Adipose tissue (tissue), 3 donors: Measurements from ENCODE around the gene CD1E. TPM values are rescaled to one million over a fixed set of nuclear protein-coding genes. Genes with fewer than 3 reads are reported as not detected.
"Not testable (repeated sequence)": the region's sequence is repeated elsewhere in the genome, so short reads cannot be mapped to it uniquely, and the experiment has no call there.

Source experiments
- H3K27ac ChIP-seq: one replicate; pipeline ENCODE4 v1.5.1; 2013; ENCODE audit warnings: low read depth, low read length
- WGBS, 3 donors: extraction: QIAGEN DNeasy Blood & Tissue Kit; methylation state at CpG; one replicate each; pipeline ENCODE4 v1.1.7; 2013; 5-methylcytosine and 5-hydroxymethylcytosine counted together
- polyA plus RNA-seq, 3 donors: library from polyadenylated mRNA; stranded (reverse); fragments of 200-250 nt; gene quantifications; one replicate each; pipeline ENCODE4 v1.2.3, GENCODE V29; 2013
- donor health status: healthy with polysubstance abuse.
- donor health status: Bipolar disorder and iron deficiency.
- donor health status: healthy.

The CD1E gene
- polyA plus RNA-seq, 3 donors = 0.05 TPM; not detected in 2

- no peak overlapping the region for H3K27ac ChIP-seq
- 75 to 89% (median 87%) methylated on average over 10 of the region's 10 CpGs for WGBS, 3 donors
Measured at GRCh38 chr1:158355773-158356285, 2.1 kb downstream of the CD1E start.

- H3K27ac ChIP-seq = no peak overlapping the region
- WGBS, 3 donors = 52 to 68% (median 56%) methylated on average over 3 of the region's 3 CpGs
Measured at GRCh38 chr1:158356616-158357015, 2.9 kb downstream of the CD1E start.

- 87 to 91% (median 90%) methylated on average over 1 of the region's 1 CpG for WGBS, 3 donors
- H3K27ac ChIP-seq = no peak overlapping the region
Measured at GRCh38 chr1:158357441-158357840, 3.7 kb downstream of the CD1E start.

- H3K27ac ChIP-seq = no peak overlapping the region
- WGBS, 3 donors = 32 to 61% (median 51%) methylated on average over 1 of the region's 1 CpG
Measured at GRCh38 chr1:158362482-158362881, 8.8 kb downstream of the CD1E start.

- 43 to 73% (median 70%) methylated on average over 1 of the region's 1 CpG for WGBS, 3 donors
- H3K27ac ChIP-seq = no peak overlapping the region
Measured at GRCh38 chr1:158362941-158363340, 9.2 kb downstream of the CD1E start.

GRCh38 chr1:158366783-158367182 is 13.1 kb downstream of the CD1E start:
- H3K27ac ChIP-seq = no peak overlapping the region

- no peak overlapping the region for H3K27ac ChIP-seq
- 64 to 78% (median 73%) methylated on average over 6 of the region's 6 CpGs for WGBS, 3 donors
Measured at GRCh38 chr1:158371188-158371953, 17.7 kb downstream of the CD1E start.

GRCh38 chr1:158374101-158374500 is 20.4 kb downstream of the CD1E start:
- WGBS, 3 donors = 91 to 95% (median 91%) methylated on average over 23 to 25 of the region's 25 CpGs
- H3K27ac ChIP-seq = not testable (repeated sequence)

GRCh38 chr1:158374860-158375259 is 21.2 kb downstream of the CD1E start:
- H3K27ac ChIP-seq = no peak overlapping the region
- WGBS, 3 donors = 36 to 82% (median 62%) methylated on average over 1 of the region's 1 CpG

GRCh38 chr1:158390331-158390730 is 36.6 kb downstream of the CD1E start:
- no peak overlapping the region for H3K27ac ChIP-seq
- WGBS, 3 donors = 33 to 63% (median 56%) methylated on average over 1 of the region's 1 CpG

GRCh38 chr1:158391099-158391498 is 37.4 kb downstream of the CD1E start:
- no peak overlapping the region for H3K27ac ChIP-seq

- 86 to 93% (median 90%) methylated on average over 5 of the region's 5 CpGs for WGBS, 3 donors
- no peak overlapping the region for H3K27ac ChIP-seq
Measured at GRCh38 chr1:158393476-158393875, 39.8 kb downstream of the CD1E start.

- 78 to 95% (median 87%) methylated on average over 3 of the region's 3 CpGs for WGBS, 3 donors
- no peak overlapping the region for H3K27ac ChIP-seq
Measured at GRCh38 chr1:158396646-158397045, 43.0 kb downstream of the CD1E start.

- H3K27ac ChIP-seq = no peak within 1 kb of the TSS
- 68 to 81% (median 76%) methylated on average over 5 of the region's 5 CpGs for WGBS, 3 donors
Measured at GRCh38 chr1:158398818-158399514, 45.3 kb downstream of the CD1E start, which contains the start of gene OR10T2. Gene OR10T2 (minus strand): TSS chr1:158399466. CDS start chr1:158399466, 0 bp downstream.

GRCh38 chr1:158400871-158401270 is 47.2 kb downstream of the CD1E start:
- WGBS, 3 donors = 67 to 85% (median 83%) methylated on average over 3 of the region's 3 CpGs
- H3K27ac ChIP-seq = no peak overlapping the region

GRCh38 chr1:158407092-158407491 is 53.4 kb downstream of the CD1E start:
- H3K27ac ChIP-seq = no peak overlapping the region
- 63 to 89% (median 81%) methylated on average over 5 of the region's 5 CpGs for WGBS, 3 donors
